ENCODE measurements around the gene MEG3.

GRCh38 chr14:100903134-100903468 lies 77.2 kb downstream of the MEG3 start:
- no peak for TF ChIP-seq POLR2A (IDR thresholded peaks at IDR 0.05)
- TF ChIP-seq, protein P1, sequence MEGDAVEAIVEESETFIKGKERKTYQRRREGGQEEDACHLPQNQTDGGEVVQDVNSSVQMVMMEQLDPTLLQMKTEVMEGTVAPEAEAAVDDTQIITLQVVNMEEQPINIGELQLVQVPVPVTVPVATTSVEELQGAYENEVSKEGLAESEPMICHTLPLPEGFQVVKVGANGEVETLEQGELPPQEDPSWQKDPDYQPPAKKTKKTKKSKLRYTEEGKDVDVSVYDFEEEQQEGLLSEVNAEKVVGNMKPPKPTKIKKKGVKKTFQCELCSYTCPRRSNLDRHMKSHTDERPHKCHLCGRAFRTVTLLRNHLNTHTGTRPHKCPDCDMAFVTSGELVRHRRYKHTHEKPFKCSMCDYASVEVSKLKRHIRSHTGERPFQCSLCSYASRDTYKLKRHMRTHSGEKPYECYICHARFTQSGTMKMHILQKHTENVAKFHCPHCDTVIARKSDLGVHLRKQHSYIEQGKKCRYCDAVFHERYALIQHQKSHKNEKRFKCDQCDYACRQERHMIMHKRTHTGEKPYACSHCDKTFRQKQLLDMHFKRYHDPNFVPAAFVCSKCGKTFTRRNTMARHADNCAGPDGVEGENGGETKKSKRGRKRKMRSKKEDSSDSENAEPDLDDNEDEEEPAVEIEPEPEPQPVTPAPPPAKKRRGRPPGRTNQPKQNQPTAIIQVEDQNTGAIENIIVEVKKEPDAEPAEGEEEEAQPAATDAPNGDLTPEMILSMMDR (IDR thresholded peaks at IDR 0.05) = no peak
